PC-3 (cell line): ENCODE measurements around the gene MCTP2.

Source experiments
- EZH2phosphoT487 ChIP-seq: fragments of 300-600 bp; sonication (generic); IDR thresholded peaks from 2 replicates; pipeline ENCODE4 v1.6.1; 2018; ENCODE audit warnings: mild to moderate bottlenecking, antibody characterized with exemption, low read length, borderline replicate concordance
- TF ChIP-seq, protein P1 (sequence below): fragments of 300-600 bp; sonication (generic); conservative IDR thresholded peaks from 2 replicates; pipeline ENCODE4 v1.5.1; 2017; ENCODE audit warnings: antibody characterized with exemption, low read depth, mild to moderate bottlenecking, low read length

DNA sequence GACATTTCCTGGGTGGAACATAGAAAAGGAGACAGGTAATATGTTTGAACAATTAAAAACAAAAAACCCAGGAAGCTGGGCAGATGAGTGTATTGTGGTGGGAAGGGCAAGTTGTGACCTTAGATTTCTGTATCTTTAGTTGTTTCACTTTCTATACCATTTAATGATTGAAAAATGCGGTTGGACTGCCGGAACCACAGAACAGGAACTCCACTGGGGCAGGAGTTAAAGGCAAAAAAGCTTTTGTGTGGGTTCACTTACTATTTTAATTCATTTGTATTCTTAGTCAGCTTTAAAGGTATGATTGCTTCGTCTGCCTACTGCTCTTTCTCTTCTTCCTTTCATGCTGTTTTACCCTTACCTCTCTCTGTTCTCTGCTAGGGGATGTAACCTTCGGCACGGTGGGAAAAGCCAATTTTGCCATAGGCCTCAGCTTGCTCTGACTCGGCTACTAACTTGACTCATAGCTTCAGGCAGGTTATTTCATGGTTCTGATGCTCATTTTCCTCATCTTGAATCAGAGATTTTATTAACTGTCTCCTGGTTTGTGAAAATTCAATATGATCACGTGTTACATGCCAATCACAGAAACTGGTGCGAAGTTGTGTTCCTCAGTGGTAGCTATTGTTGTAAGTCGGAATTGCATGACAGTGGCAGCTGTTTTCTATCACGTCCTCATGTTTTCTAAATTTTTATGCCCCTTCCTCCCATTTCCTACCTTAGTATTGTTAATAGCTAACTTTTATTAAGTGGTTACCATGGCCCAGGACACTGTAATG, 1.6 kb upstream of the MCTP2 start:
- TF ChIP-seq, protein P1, sequence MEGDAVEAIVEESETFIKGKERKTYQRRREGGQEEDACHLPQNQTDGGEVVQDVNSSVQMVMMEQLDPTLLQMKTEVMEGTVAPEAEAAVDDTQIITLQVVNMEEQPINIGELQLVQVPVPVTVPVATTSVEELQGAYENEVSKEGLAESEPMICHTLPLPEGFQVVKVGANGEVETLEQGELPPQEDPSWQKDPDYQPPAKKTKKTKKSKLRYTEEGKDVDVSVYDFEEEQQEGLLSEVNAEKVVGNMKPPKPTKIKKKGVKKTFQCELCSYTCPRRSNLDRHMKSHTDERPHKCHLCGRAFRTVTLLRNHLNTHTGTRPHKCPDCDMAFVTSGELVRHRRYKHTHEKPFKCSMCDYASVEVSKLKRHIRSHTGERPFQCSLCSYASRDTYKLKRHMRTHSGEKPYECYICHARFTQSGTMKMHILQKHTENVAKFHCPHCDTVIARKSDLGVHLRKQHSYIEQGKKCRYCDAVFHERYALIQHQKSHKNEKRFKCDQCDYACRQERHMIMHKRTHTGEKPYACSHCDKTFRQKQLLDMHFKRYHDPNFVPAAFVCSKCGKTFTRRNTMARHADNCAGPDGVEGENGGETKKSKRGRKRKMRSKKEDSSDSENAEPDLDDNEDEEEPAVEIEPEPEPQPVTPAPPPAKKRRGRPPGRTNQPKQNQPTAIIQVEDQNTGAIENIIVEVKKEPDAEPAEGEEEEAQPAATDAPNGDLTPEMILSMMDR: no peak
- no peak for TF ChIP-seq EZH2phosphoT487
